Measurements from ENCODE around the gene CST3. TPM values are rescaled to one million over a fixed set of nuclear protein-coding genes. Genes with fewer than 3 reads are reported as not detected.
A peak's percentile ranks its signal among the peaks of the same experiment; 100 is the strongest.

Gene CST3
- total RNA-seq, 1 experiment from 2014 or later: 262 TPM

DNA sequence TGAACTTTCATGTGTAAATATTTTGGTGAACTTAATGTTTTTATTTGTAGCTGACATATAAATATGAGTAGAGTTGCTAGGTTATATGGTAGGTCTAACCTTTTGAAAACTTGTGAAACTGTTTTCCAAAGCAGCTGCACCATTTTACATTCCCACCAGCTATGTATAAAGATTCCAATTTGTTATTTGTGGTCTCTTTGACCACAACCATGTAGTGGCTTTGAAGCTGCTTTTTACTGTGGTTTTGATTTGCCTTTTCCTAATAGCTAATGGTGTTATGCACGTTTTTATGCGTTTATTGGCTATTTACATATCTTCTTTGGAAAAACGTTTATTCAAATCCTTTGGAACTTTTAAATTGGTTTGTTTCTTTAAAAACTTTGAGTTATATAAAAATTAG, 10.3 kb downstream of the CST3 start:
- Histone ChIP-seq H2AFZ (no peak overlapping the region), H3K36me3 (ENCODE audit: low read depth) (no peaks in the 10 kb centered on the region), H3K27ac (no peak overlapping the region), H3K4me3 (no peak overlapping the region), H3K9me2 (ENCODE audit: insufficient read depth) (no peaks in the 10 kb centered on the region), H3K4me2 (no peak overlapping the region), H4K20me1 (ENCODE audit: insufficient read depth) (no peaks in the 10 kb centered on the region), H3K9me3 (ENCODE audit: insufficient read depth, low read depth) (peaks cover 3% of the 10 kb centered on the region; the same call in 1 of the 2 replicates), H3F3A (ENCODE audit: insufficient read depth, low read depth) (peaks cover 30% of the 10 kb centered on the region), H3K4me1 (replicated peaks; ENCODE audit: insufficient read depth) (peaks cover 39% of the 10 kb centered on the region), H3K79me2 (ENCODE audit: low read depth) (no peaks in the 10 kb centered on the region), H3K27me3 (ENCODE audit: insufficient read depth, low read depth) (no peaks in the 10 kb centered on the region)
- BruUV-seq (replicated peaks): no TSS peak
- TF ChIP-seq EZH2 (IDR thresholded peaks at IDR 0.05; ENCODE audit: low read depth): no peak
- TF ChIP-seq CTCF (conservative IDR thresholded peaks at IDR 0.05): no peak
- intact Hi-C loops (cut with micrococcal nuclease; ENCODE audit: unreplicated experiment): loop anchor here (10.0 kb wide), 2 partner anchors 273 to 863 kb away; partner anchors contain the start of gene NXT1
- POLR2A ChIA-PET (ENCODE audit: unreplicated experiment): interaction anchor here (0.7 kb wide), 1 partner anchor 486 kb away, joined by 5 read pairs; no protein-coding TSS in a partner anchor
- CTCF ChIA-PET: no interaction called here
- DNase-seq: no peak

DNA sequence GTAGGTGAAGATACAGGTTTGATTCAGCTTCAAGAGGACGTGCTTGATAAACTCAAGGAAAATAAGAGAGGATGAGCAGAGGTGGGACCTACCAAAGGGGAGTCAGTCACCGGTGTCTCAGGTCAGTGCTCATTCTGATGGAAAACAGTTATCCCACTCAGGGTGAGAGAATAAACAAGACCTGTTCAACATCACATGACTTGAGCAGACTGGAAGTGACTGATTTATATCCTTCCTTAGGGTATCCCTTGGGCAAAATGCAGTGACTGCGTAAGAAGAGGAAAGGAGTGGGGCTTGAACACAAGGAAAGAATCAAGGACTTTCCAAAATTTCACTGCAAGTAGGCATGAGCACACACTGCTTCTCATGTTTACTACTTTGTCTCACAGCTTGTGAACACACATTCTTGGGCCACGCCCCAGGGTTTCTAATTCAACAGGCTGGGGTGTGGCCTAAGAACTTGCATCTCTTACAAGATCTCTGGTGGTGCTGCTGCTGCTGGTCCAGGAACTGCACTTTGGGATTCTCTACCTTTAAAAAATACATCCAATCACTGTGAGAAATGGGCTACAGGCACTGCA, 11.6 kb downstream of the CST3 start:
- Histone ChIP-seq H3K4me1 (replicated peaks; ENCODE audit: insufficient read depth) (peaks cover 43% of the 10 kb centered on the region), H3K9me3 (ENCODE audit: insufficient read depth, low read depth) (peaks cover 3% of the 10 kb centered on the region; the same call in 1 of the 2 replicates), H3K9me2 (ENCODE audit: insufficient read depth) (no peaks in the 10 kb centered on the region), H3K27ac (no peak overlapping the region), H3K4me3 (no peak overlapping the region), H3K27me3 (ENCODE audit: insufficient read depth, low read depth) (no peaks in the 10 kb centered on the region), H3K79me2 (ENCODE audit: low read depth) (no peaks in the 10 kb centered on the region), H3K36me3 (ENCODE audit: low read depth) (no peaks in the 10 kb centered on the region), H3F3A (ENCODE audit: insufficient read depth, low read depth) (peaks cover 34% of the 10 kb centered on the region), H4K20me1 (ENCODE audit: insufficient read depth) (no peaks in the 10 kb centered on the region), H2AFZ (no peak overlapping the region), H3K4me2 (peak overlapping the region; percentile 18; the same call in 1 of the 2 replicates)
- no TSS peak for BruUV-seq (replicated peaks)
- CTCF ChIA-PET: interaction anchor here (0.6 kb wide), 1 partner anchor 13 kb away, joined by 3 read pairs; no protein-coding TSS in a partner anchor
- no peak for TF ChIP-seq EZH2 (IDR thresholded peaks at IDR 0.05; ENCODE audit: low read depth)
- no peak for TF ChIP-seq CTCF (conservative IDR thresholded peaks at IDR 0.05)
- peak; percentile 39 to 70 for DNase-seq
- intact Hi-C loops (cut with micrococcal nuclease; ENCODE audit: unreplicated experiment): loop anchor here (10.0 kb wide), 2 partner anchors 271 to 861 kb away; partner anchors contain the start of gene NXT1
- POLR2A ChIA-PET (ENCODE audit: unreplicated experiment): interaction anchor here (0.7 kb wide), 1 partner anchor 431 kb away, joined by 3 read pairs; no protein-coding TSS in a partner anchor

DNA sequence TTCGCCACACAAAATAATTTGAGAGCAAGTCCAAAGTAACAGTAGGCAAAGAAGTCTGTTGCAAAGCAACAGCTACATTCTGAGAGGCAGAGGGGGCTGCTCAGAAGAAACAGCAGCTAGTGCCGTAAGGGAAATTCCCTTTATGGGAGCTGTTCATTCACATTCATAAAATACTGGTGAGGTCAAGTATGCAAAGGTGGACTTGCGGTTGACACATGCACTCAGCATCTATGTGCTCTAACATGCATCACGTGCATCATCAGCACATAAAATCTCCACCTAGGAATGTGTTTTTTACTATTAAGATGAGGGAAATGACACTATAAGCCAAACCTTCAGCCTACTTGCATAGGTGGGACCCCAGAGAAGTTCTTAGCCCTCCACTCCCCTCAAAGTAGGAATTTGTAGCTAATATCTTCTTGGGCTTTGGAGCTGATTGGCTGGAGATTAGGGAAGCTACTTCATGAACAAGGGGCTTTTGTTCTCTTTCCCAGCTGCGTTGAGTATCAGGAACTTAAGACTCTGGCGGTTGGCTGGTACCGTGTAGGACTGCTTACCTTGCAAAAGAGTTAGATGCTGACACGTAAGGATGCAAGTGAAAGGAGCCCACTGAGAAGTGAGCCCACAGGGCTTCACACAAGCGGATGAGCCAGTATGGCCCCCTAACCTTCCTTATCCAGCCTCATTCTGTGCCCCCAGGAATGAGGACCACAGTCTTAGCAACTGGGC, 12.4 kb downstream of the CST3 start:
- Histone ChIP-seq H3K4me2 (no peak overlapping the region), H3K27ac (no peak overlapping the region), H3F3A (ENCODE audit: insufficient read depth, low read depth) (peaks cover 34% of the 10 kb centered on the region), H3K9me3 (ENCODE audit: insufficient read depth, low read depth) (peaks cover 3% of the 10 kb centered on the region; the same call in 1 of the 2 replicates), H3K4me1 (replicated peaks; ENCODE audit: insufficient read depth) (peaks cover 43% of the 10 kb centered on the region), H4K20me1 (ENCODE audit: insufficient read depth) (no peaks in the 10 kb centered on the region), H3K9me2 (ENCODE audit: insufficient read depth) (no peaks in the 10 kb centered on the region), H3K36me3 (ENCODE audit: low read depth) (no peaks in the 10 kb centered on the region), H3K27me3 (ENCODE audit: insufficient read depth, low read depth) (no peaks in the 10 kb centered on the region), H3K4me3 (no peak overlapping the region), H2AFZ (no peak overlapping the region), H3K79me2 (ENCODE audit: low read depth) (no peaks in the 10 kb centered on the region)
- TF ChIP-seq CTCF (conservative IDR thresholded peaks at IDR 0.05) (no peak), EZH2 (IDR thresholded peaks at IDR 0.05; ENCODE audit: low read depth) (no peak)
- no peak for DNase-seq
- no TSS peak for BruUV-seq (replicated peaks)
- intact Hi-C loops (cut with micrococcal nuclease; ENCODE audit: unreplicated experiment): loop anchor here (10.0 kb wide), 2 partner anchors 271 to 861 kb away; partner anchors contain the start of gene NXT1
- POLR2A ChIA-PET (ENCODE audit: unreplicated experiment): interaction anchor here (0.7 kb wide), 1 partner anchor 253 kb away, joined by 10 read pairs; no protein-coding TSS in a partner anchor
- CTCF ChIA-PET: interaction anchor here (0.6 kb wide), 1 partner anchor 12 kb away, joined by 3 read pairs; no protein-coding TSS in a partner anchor
